IPS DF 19.7 (cell line): Measurements from ENCODE around the gene FABP7.
"Not testable (repeated sequence)": the region's sequence is repeated elsewhere in the genome, so short reads cannot be mapped to it uniquely, and the experiment has no call there.

Experiments used
- DNase-seq: peaks from one replicate; pipeline ENCODE4 v3.0.0-alpha.2; 2013; ENCODE audit warnings: low read depth, low spot score

The FABP7 gene

GRCh38 chr6:122779667-122780066 lies at the start of gene FABP7:
Gene FABP7, plus strand, starts transcription at chr6:122779716. Its CDS starts 79 bp downstream, at chr6:122779795.
- DNase-seq, result no peak

GRCh38 chr6:122730334-122730733 lies 49.2 kb upstream of the FABP7 start:
- no peak for DNase-seq

- DNase-seq, result no peak
Observed at GRCh38 chr6:122730775-122731386, 48.6 kb upstream of the FABP7 start.

- no peak for DNase-seq
Observed at GRCh38 chr6:122733259-122733658, 46.3 kb upstream of the FABP7 start.

GRCh38 chr6:122734529-122735395 lies 44.8 kb upstream of the FABP7 start:
- no peak for DNase-seq

GRCh38 chr6:122735582-122735981 lies 43.9 kb upstream of the FABP7 start:
- DNase-seq, result no peak

- DNase-seq, result no peak
Observed at GRCh38 chr6:122736163-122736562, 43.4 kb upstream of the FABP7 start.

GRCh38 chr6:122736616-122737015 lies 42.9 kb upstream of the FABP7 start:
- DNase-seq, result no peak

GRCh38 chr6:122740091-122740490 lies 39.4 kb upstream of the FABP7 start:
- DNase-seq, result no peak

- DNase-seq, result no peak
Observed at GRCh38 chr6:122740936-122741335, 38.6 kb upstream of the FABP7 start.

- not testable (repeated sequence) for DNase-seq
Observed at GRCh38 chr6:122744247-122744646, 35.3 kb upstream of the FABP7 start.

GRCh38 chr6:122744856-122745255 lies 34.7 kb upstream of the FABP7 start:
- DNase-seq, result not testable (repeated sequence)

GRCh38 chr6:122746688-122747087 lies 32.8 kb upstream of the FABP7 start:
- no peak for DNase-seq

- no peak for DNase-seq
Observed at GRCh38 chr6:122747573-122747972, 31.9 kb upstream of the FABP7 start.

GRCh38 chr6:122748945-122749344 lies 30.6 kb upstream of the FABP7 start:
- not testable (repeated sequence) for DNase-seq

- DNase-seq, result no peak
Observed at GRCh38 chr6:122749451-122750050, 30.0 kb upstream of the FABP7 start.

- no peak for DNase-seq
Observed at GRCh38 chr6:122751326-122751725, 28.2 kb upstream of the FABP7 start.

- no peak for DNase-seq
Observed at GRCh38 chr6:122752459-122752858, 27.1 kb upstream of the FABP7 start.

GRCh38 chr6:122753000-122753687 lies 26.4 kb upstream of the FABP7 start:
- DNase-seq, result no peak

GRCh38 chr6:122753688-122754056 lies 25.8 kb upstream of the FABP7 start:
- DNase-seq, result no peak

- no peak for DNase-seq
Observed at GRCh38 chr6:122754191-122754731, 25.3 kb upstream of the FABP7 start.

GRCh38 chr6:122755901-122756300 lies 23.6 kb upstream of the FABP7 start:
- no peak for DNase-seq
